H1 (cell line): Measurements from ENCODE around the gene CAPN10.

Source experiments
- CTCF ChIP-seq, 3 experiments: IDR thresholded peaks; 1 replicate in 2 of 3; 2 replicates in 1 of 3; pipeline versions ENCODE4 v1.5.1 to v1.6.1; 2011; ENCODE audit warnings: low read length in 3 of 3, mild to moderate bottlenecking in 3 of 3, inconsistent platforms in 2 of 3, low read depth in 1 of 3, moderate library complexity in 1 of 3; ENCODE audit not compliant: insufficient read depth in 1 of 3; ENCODE audit errors: control extremely low read depth in 1 of 3
- EGR1 ChIP-seq: IDR thresholded peaks from 2 replicates; pipeline ENCODE4 v1.6.1; 2011; ENCODE audit warnings: low read depth, low read length, borderline replicate concordance
- EP300 ChIP-seq, 2 experiments: IDR thresholded peaks; 1 replicate in 1 of 2; 2 replicates in 1 of 2; pipeline ENCODE4 v1.6.1; 2011 to 2012; ENCODE audit warnings: low read depth in 2 of 2, low read length in 2 of 2, mild to moderate bottlenecking in 2 of 2, borderline replicate concordance in 1 of 2, inconsistent platforms in 1 of 2, moderate library complexity in 1 of 2
- EZH2 ChIP-seq: fragments of 200-600 bp; sonication (generic); IDR thresholded peaks from 2 replicates; pipeline ENCODE4 v1.7.1; 2012; ENCODE audit warnings: low read depth, mild to moderate bottlenecking, moderate library complexity, low read length, inconsistent platforms; ENCODE audit not compliant: severe bottlenecking
- GABPA ChIP-seq: IDR thresholded peaks from 2 replicates; pipeline ENCODE4 v1.6.1; 2011; ENCODE audit warnings: mild to moderate bottlenecking, low read length, moderate library complexity, borderline replicate concordance; ENCODE audit not compliant: insufficient read depth
- RAD21 ChIP-seq, 2 experiments: IDR thresholded peaks in 1 of 2; conservative IDR thresholded peaks in 1 of 2; 2 replicates each; pipeline ENCODE4 v1.6.1; 2011; ENCODE audit warnings: low read depth in 2 of 2, low read length in 2 of 2, improper control_type of control experiment in 1 of 2, inconsistent platforms in 1 of 2, mild to moderate bottlenecking in 1 of 2, moderate library complexity in 1 of 2
- RXRA ChIP-seq: IDR thresholded peaks from 2 replicates; pipeline ENCODE4 v1.6.1; 2011; ENCODE audit warnings: low read depth, mild to moderate bottlenecking, low read length, moderate library complexity; ENCODE audit not compliant: insufficient read depth
- SP2 ChIP-seq: IDR thresholded peaks from 2 replicates; pipeline ENCODE4 v1.6.1; 2012; ENCODE audit warnings: mild to moderate bottlenecking, low read length, inconsistent platforms

GRCh38 chr2:240628808-240629618 is 42.5 kb downstream of the CAPN10 start:
- TF ChIP-seq RAD21 (IDR thresholded peaks at IDR 0.05 in 1 of 2, conservative IDR thresholded peaks at IDR 0.05 in 1 of 2; ENCODE audit: low read depth in 2 of 2, low read length in 2 of 2) (no peak), CTCF (IDR thresholded peaks at IDR 0.05; ENCODE audit: control extremely low read depth in 1 of 3, insufficient read depth in 1 of 3, low read depth in 1 of 3, low read length in 3 of 3) (no peak), EGR1 (no peak), GABPA (no peak), SP2 (no peak), EZH2 (no peak), RXRA (no peak), EP300 (IDR thresholded peaks at IDR 0.05; ENCODE audit: borderline replicate concordance in 1 of 2, low read depth in 2 of 2, low read length in 2 of 2) (no peak)
